ENCODE data around the gene RAP1B. TPM values are rescaled to one million over a fixed set of nuclear protein-coding genes. Genes with fewer than 3 reads are reported as not detected.

The RAP1B gene
- polyA plus RNA-seq, 4 donors, result 106 to 271 (median 130) TPM

DNA sequence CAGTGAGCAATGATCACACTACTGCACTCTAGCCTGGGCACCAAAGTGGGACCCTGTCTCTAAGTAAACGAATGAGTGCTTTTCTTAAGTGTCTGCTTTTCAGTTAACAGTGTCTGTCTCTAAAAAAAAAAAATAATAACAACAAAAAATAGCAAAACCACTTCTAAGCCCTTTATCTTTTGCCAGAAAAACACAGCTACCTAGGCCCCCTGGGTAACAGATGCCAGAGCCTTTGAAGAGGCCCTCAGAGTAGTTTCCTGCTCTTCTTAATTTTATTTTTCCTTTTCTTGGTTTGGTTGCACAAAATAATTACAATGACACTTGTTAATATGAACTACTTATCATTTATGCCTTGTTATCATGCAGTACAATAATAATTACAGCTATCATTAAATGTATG, 32.8 kb upstream of the RAP1B start:
- WGBS, 3 donors, result 64 to 83% (median 77%) methylated on average over 1 of the region's 1 CpG
- Histone ChIP-seq H3K27me3 (ENCODE audit: control insufficient read depth in 3 of 3, insufficient read depth in 3 of 3, low read length in 3 of 3) (peaks cover 0 to 4% (median 0%) of the 10 kb centered on the region in 3 donors), H3K9me3 (ENCODE audit: control insufficient read depth in 2 of 2, insufficient read depth in 1 of 2, low read depth in 1 of 2, low read length in 1 of 2) (peaks cover 0 to 3% of the 10 kb centered on the region in 2 donors), H3K27ac (ENCODE audit: low read depth in 1 of 3, low read length in 2 of 3) (peak overlapping the region in 1 of 3 donors; percentile 50), H3K4me1 (ENCODE audit: control insufficient read depth in 3 of 3, insufficient read depth in 2 of 3, low read depth in 1 of 3, low read length in 2 of 3) (no peaks in the 10 kb centered on the region), H3K36me3 (ENCODE audit: control insufficient read depth in 3 of 3, insufficient read depth in 2 of 3, low read depth in 1 of 3, low read length in 3 of 3) (no peaks in the 10 kb centered on the region), H3K4me3 (ENCODE audit: low read depth in 1 of 3, low read length in 3 of 3) (no peak overlapping the region)
- DNase-seq, result no peak
- no peak for FAIRE-seq

- FAIRE-seq, result no peak
- 54 to 79% (median 78%) methylated on average over 6 of the region's 6 CpGs for WGBS, 3 donors
- no peak for DNase-seq
- H3K36me3 ChIP-seq (ENCODE audit: control insufficient read depth in 3 of 3, insufficient read depth in 2 of 3, low read depth in 1 of 3, low read length in 3 of 3), result no peaks in the 10 kb centered on the region
- peaks cover 0 to 4% (median 0%) of the 10 kb centered on the region in 3 donors for H3K27me3 ChIP-seq (ENCODE audit: control insufficient read depth in 3 of 3, insufficient read depth in 3 of 3, low read length in 3 of 3)
- H3K4me3 ChIP-seq (ENCODE audit: low read depth in 1 of 3, low read length in 3 of 3), result no peak overlapping the region
- peaks cover 0 to 3% of the 10 kb centered on the region in 2 donors for H3K9me3 ChIP-seq (ENCODE audit: control insufficient read depth in 2 of 2, insufficient read depth in 1 of 2, low read depth in 1 of 2, low read length in 1 of 2)
- H3K4me1 ChIP-seq (ENCODE audit: control insufficient read depth in 3 of 3, insufficient read depth in 2 of 3, low read depth in 1 of 3, low read length in 2 of 3), result no peaks in the 10 kb centered on the region
- no peak overlapping the region for H3K27ac ChIP-seq (ENCODE audit: low read depth in 1 of 3, low read length in 2 of 3)
Measured at GRCh38 chr12:68578765-68579164, 31.9 kb upstream of the RAP1B start.

DNA sequence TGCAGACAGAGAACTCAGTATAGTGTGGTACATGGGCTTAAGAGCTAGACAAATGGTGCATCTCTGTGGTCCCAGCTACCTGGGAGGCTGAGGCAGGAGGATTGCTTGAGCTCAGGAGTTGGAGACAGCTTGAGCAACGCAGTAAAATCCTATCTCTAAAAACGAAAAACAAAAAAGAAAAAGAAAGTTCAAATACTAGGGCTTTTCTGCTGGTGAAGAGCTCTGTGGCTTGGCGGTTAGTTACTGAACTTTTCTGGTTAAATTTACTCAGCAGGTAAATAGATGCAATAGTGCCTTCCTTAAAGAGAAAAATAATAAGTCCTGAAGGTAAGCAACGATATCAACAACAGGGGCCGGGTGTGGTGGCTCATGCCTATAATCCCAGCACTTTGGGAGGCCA, 31.4 kb upstream of the RAP1B start:
- DNase-seq (no peak), FAIRE-seq (no peak)
- H3K36me3 ChIP-seq (ENCODE audit: control insufficient read depth in 3 of 3, insufficient read depth in 2 of 3, low read depth in 1 of 3, low read length in 3 of 3), result no peaks in the 10 kb centered on the region
- no peak overlapping the region for H3K27ac ChIP-seq (ENCODE audit: low read depth in 1 of 3, low read length in 2 of 3)
- H3K4me1 ChIP-seq (ENCODE audit: control insufficient read depth in 3 of 3, insufficient read depth in 2 of 3, low read depth in 1 of 3, low read length in 2 of 3), result no peaks in the 10 kb centered on the region
- peaks cover 0 to 3% of the 10 kb centered on the region in 2 donors for H3K9me3 ChIP-seq (ENCODE audit: control insufficient read depth in 2 of 2, insufficient read depth in 1 of 2, low read depth in 1 of 2, low read length in 1 of 2)
- H3K4me3 ChIP-seq (ENCODE audit: low read depth in 1 of 3, low read length in 3 of 3), result no peak overlapping the region
- H3K27me3 ChIP-seq (ENCODE audit: control insufficient read depth in 3 of 3, insufficient read depth in 3 of 3, low read length in 3 of 3), result peaks cover 0 to 4% (median 0%) of the 10 kb centered on the region in 3 donors
- 71 to 81% (median 77%) methylated on average over 5 of the region's 5 CpGs for WGBS, 3 donors

GRCh38 chr12:68580911-68581310, 29.8 kb upstream of the RAP1B start:
- DNase-seq (no peak), FAIRE-seq (no peak)
- Histone ChIP-seq H3K36me3 (ENCODE audit: control insufficient read depth in 3 of 3, insufficient read depth in 2 of 3, low read depth in 1 of 3, low read length in 3 of 3) (no peaks in the 10 kb centered on the region), H3K27me3 (ENCODE audit: control insufficient read depth in 3 of 3, insufficient read depth in 3 of 3, low read length in 3 of 3) (no peaks in the 10 kb centered on the region), H3K27ac (ENCODE audit: low read depth in 1 of 3, low read length in 2 of 3) (no peak overlapping the region), H3K4me3 (ENCODE audit: low read depth in 1 of 3, low read length in 3 of 3) (no peak overlapping the region), H3K9me3 (ENCODE audit: control insufficient read depth in 2 of 2, insufficient read depth in 1 of 2, low read depth in 1 of 2, low read length in 1 of 2) (peaks cover 0 to 3% of the 10 kb centered on the region in 2 donors), H3K4me1 (ENCODE audit: control insufficient read depth in 3 of 3, insufficient read depth in 2 of 3, low read depth in 1 of 3, low read length in 2 of 3) (no peaks in the 10 kb centered on the region)
- 85 to 96% (median 93%) methylated on average over 1 of the region's 1 CpG for WGBS, 3 donors

DNA sequence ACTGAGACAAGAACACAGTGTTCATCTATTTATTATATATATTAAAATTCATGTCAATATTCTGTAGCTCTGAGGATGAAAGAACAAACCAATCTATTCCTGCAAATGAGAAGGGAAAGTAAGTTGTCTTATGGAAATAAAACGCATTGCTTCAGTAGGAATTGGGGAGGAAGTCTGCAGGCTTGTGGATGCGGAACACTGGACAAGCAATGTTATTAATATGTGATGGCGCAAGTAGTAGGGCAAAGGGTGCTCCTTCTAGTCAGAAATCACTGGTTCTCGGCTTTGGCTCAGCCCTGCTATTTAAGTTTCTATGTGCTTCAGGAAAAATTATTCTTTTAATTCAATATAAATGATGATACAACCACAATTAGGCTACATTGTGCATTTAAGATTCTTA, 28.8 kb upstream of the RAP1B start:
- no peak for DNase-seq
- Histone ChIP-seq H3K27ac (ENCODE audit: low read depth in 1 of 3, low read length in 2 of 3) (no peak overlapping the region), H3K27me3 (ENCODE audit: control insufficient read depth in 3 of 3, insufficient read depth in 3 of 3, low read length in 3 of 3) (no peaks in the 10 kb centered on the region), H3K4me3 (ENCODE audit: low read depth in 1 of 3, low read length in 3 of 3) (no peak overlapping the region), H3K36me3 (ENCODE audit: control insufficient read depth in 3 of 3, insufficient read depth in 2 of 3, low read depth in 1 of 3, low read length in 3 of 3) (no peaks in the 10 kb centered on the region), H3K9me3 (ENCODE audit: control insufficient read depth in 2 of 2, insufficient read depth in 1 of 2, low read depth in 1 of 2, low read length in 1 of 2) (peaks cover 0 to 3% of the 10 kb centered on the region in 2 donors), H3K4me1 (ENCODE audit: control insufficient read depth in 3 of 3, insufficient read depth in 2 of 3, low read depth in 1 of 3, low read length in 2 of 3) (no peaks in the 10 kb centered on the region)
- no peak for FAIRE-seq
- WGBS, 3 donors, result 91 to 95% (median 94%) methylated on average over 4 of the region's 4 CpGs

DNA sequence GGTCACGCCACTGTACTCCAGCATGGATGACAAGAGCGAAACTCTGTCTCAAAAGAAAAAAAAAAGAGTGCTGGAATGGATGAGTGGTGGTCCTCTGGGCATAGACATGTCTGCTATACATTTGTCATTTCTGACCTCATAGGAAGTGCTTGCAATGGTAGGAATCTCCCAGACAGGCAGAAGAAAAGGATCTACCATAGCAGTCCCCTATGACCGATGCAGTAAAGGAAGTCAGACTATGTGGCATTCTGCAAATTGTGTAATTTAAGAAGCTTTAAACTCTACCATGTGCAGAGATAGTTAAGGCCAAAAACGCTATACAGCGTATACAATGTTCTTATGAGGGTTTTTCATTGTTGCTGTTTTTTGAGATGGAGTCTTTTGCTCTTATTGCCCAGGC, 24.7 kb upstream of the RAP1B start:
- FAIRE-seq (no peak), DNase-seq (no peak)
- H3K27me3 ChIP-seq (ENCODE audit: control insufficient read depth in 3 of 3, insufficient read depth in 3 of 3, low read length in 3 of 3), result no peaks in the 10 kb centered on the region
- no peaks in the 10 kb centered on the region for H3K4me1 ChIP-seq (ENCODE audit: control insufficient read depth in 3 of 3, insufficient read depth in 2 of 3, low read depth in 1 of 3, low read length in 2 of 3)
- H3K4me3 ChIP-seq (ENCODE audit: low read depth in 1 of 3, low read length in 3 of 3), result no peak overlapping the region
- no peak overlapping the region for H3K27ac ChIP-seq (ENCODE audit: low read depth in 1 of 3, low read length in 2 of 3)
- H3K9me3 ChIP-seq (ENCODE audit: control insufficient read depth in 2 of 2, insufficient read depth in 1 of 2, low read depth in 1 of 2, low read length in 1 of 2), result peaks cover 1 to 31% of the 10 kb centered on the region in 2 donors
- 94 to 97% (median 96%) methylated on average over 5 of the region's 5 CpGs for WGBS, 3 donors
- H3K36me3 ChIP-seq (ENCODE audit: control insufficient read depth in 3 of 3, insufficient read depth in 2 of 3, low read depth in 1 of 3, low read length in 3 of 3), result no peaks in the 10 kb centered on the region

- H3K27me3 ChIP-seq (ENCODE audit: control insufficient read depth in 3 of 3, insufficient read depth in 3 of 3, low read length in 3 of 3), result no peaks in the 10 kb centered on the region
- peak in 1 of 2 donors; percentile 45 for DNase-seq
- no peak overlapping the region for H3K4me3 ChIP-seq (ENCODE audit: low read depth in 1 of 3, low read length in 3 of 3)
- FAIRE-seq, result no peak
- 79 to 83% (median 81%) methylated on average over 3 of the region's 3 CpGs for WGBS, 3 donors
- no peak overlapping the region for H3K27ac ChIP-seq (ENCODE audit: low read depth in 1 of 3, low read length in 2 of 3)
- H3K4me1 ChIP-seq (ENCODE audit: control insufficient read depth in 3 of 3, insufficient read depth in 2 of 3, low read depth in 1 of 3, low read length in 2 of 3), result no peaks in the 10 kb centered on the region
- peaks cover 1 to 28% of the 10 kb centered on the region in 2 donors for H3K9me3 ChIP-seq (ENCODE audit: control insufficient read depth in 2 of 2, insufficient read depth in 1 of 2, low read depth in 1 of 2, low read length in 1 of 2)
- no peaks in the 10 kb centered on the region for H3K36me3 ChIP-seq (ENCODE audit: control insufficient read depth in 3 of 3, insufficient read depth in 2 of 3, low read depth in 1 of 3, low read length in 3 of 3)
Measured at GRCh38 chr12:68587448-68587873, 23.2 kb upstream of the RAP1B start.

- 43 to 74% (median 64%) methylated on average over 3 of the region's 3 CpGs for WGBS, 3 donors
- H3K36me3 ChIP-seq (ENCODE audit: control insufficient read depth in 3 of 3, insufficient read depth in 2 of 3, low read depth in 1 of 3, low read length in 3 of 3), result no peaks in the 10 kb centered on the region
- H3K4me3 ChIP-seq (ENCODE audit: low read depth in 1 of 3, low read length in 3 of 3), result no peak overlapping the region
- H3K9me3 ChIP-seq (ENCODE audit: control insufficient read depth in 2 of 2, insufficient read depth in 1 of 2, low read depth in 1 of 2, low read length in 1 of 2), result peaks cover 1 to 33% of the 10 kb centered on the region in 2 donors
- no peaks in the 10 kb centered on the region for H3K4me1 ChIP-seq (ENCODE audit: control insufficient read depth in 3 of 3, insufficient read depth in 2 of 3, low read depth in 1 of 3, low read length in 2 of 3)
- no peak for FAIRE-seq
- no peaks in the 10 kb centered on the region for H3K27me3 ChIP-seq (ENCODE audit: control insufficient read depth in 3 of 3, insufficient read depth in 3 of 3, low read length in 3 of 3)
- no peak overlapping the region for H3K27ac ChIP-seq (ENCODE audit: low read depth in 1 of 3, low read length in 2 of 3)
- no peak for DNase-seq
Measured at GRCh38 chr12:68589194-68589593, 21.5 kb upstream of the RAP1B start.

DNA sequence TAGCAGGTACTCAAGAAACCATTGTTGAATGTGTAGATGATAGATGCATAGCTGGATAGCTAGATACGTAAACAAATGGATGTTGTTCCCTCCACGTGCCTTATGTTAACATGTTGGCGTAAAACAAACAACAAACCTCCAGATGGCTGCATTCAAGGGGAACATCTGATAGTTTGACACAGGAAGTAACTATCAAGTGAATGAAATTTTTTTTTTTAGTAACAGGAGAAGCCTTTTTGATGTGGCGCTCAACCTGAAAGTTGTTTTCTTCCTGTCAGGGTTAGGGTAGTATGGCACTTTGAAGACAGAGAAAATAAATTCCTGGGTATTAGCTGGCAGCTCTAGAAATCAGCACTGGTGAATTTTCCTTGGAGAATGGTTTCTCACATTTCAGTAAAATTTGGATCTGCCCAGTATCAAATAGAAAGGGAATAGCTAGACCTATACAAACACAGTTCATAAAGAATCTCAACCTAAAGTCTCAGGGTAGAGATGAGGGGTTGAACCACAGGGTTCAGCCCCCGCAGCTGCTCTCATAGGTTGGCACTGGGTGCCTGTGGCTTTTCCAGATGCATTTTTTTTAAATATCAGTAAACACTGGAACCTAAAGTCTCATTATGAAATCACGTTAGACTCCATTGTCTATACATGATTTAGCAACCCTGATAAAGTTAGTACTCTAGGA, 18.8 kb upstream of the RAP1B start:
- DNase-seq, result peak in 1 of 2 donors; percentile 32
- no peaks in the 10 kb centered on the region for H3K27me3 ChIP-seq (ENCODE audit: control insufficient read depth in 3 of 3, insufficient read depth in 3 of 3, low read length in 3 of 3)
- 56 to 64% (median 64%) methylated on average over 6 of the region's 6 CpGs for WGBS, 3 donors

More for the DNA sequence above, 18.8 kb upstream of the RAP1B start:
- FAIRE-seq, result no peak
- Histone ChIP-seq H3K4me3 (ENCODE audit: low read depth in 1 of 3, low read length in 3 of 3) (no peak overlapping the region), H3K27ac (ENCODE audit: low read depth in 1 of 3, low read length in 2 of 3) (peak overlapping the region in 1 of 3 donors; percentile 27), H3K4me1 (ENCODE audit: control insufficient read depth in 3 of 3, insufficient read depth in 2 of 3, low read depth in 1 of 3, low read length in 2 of 3) (no peaks in the 10 kb centered on the region), H3K36me3 (ENCODE audit: control insufficient read depth in 3 of 3, insufficient read depth in 2 of 3, low read depth in 1 of 3, low read length in 3 of 3) (no peaks in the 10 kb centered on the region), H3K9me3 (ENCODE audit: control insufficient read depth in 2 of 2, insufficient read depth in 1 of 2, low read depth in 1 of 2, low read length in 1 of 2) (peaks cover 1 to 34% of the 10 kb centered on the region in 2 donors)

All from small intestine (tissue), 7 donors.